Activated CD8-positive, alpha-beta T cell treated with anti-CD3 and anti-CD28 coated beads, Interleukin-2, amount 10 ng/mL, durations not matched to agents 7 days and 5 days (primary cell): ENCODE data around the gene COL6A2. TPM values are rescaled to one million over a fixed set of nuclear protein-coding genes. Genes with fewer than 3 reads are reported as not detected.

Experiments used
- total RNA-seq, 2 experiments: library from RNA; stranded (reverse); gene quantifications; one replicate each; pipeline ENCODE4 v1.2.3, GENCODE V29; 2021

COL6A2 gene
- total RNA-seq, 2 experiments from 2014 or later: 6.0 to 7.2 TPM

Other genes starting within 250 kb of the COL6A2 start
- under 1 TPM; 0.26 to 0.42 TPM for gene COL6A1, start 116.3 kb upstream of the COL6A2 start, total RNA-seq
- gene FTCD, start 57.5 kb downstream of the COL6A2 start, total RNA-seq: under 1 TPM; 0.37 to 0.50 TPM
- 10 to 100 TPM; 14.4 to 17.5 TPM for gene SPATC1L, start 86.3 kb downstream of the COL6A2 start, total RNA-seq
- gene LSS, start 130.7 kb downstream of the COL6A2 start, total RNA-seq: 10 to 100 TPM; 72.1 to 76.1 TPM
- gene MCM3AP, start 187.5 kb downstream of the COL6A2 start, total RNA-seq: 100 to 1,000 TPM; 106 to 113 TPM
- gene YBEY, start 188.2 kb downstream of the COL6A2 start, total RNA-seq: 10 to 100 TPM; 13.4 to 15.2 TPM
- gene C21orf58, start 225.8 kb downstream of the COL6A2 start, total RNA-seq: 10 to 100 TPM; 59.0 to 65.4 TPM
- 10 to 100 TPM; 89.0 to 98.8 TPM for gene PCNT, start 226.0 kb downstream of the COL6A2 start, total RNA-seq